Adrenal gland (tissue), 5 donors: ENCODE results near the gene ANXA1.

Experiments used
- POLR2A ChIP-seq, 2 donors: fragments of 450-650 bp; IDR thresholded peaks; one replicate each; pipeline ENCODE4 v1.6.1; 2017; ENCODE audit warnings: antibody characterized with exemption in 2 of 2, mild to moderate bottlenecking in 2 of 2, moderate library complexity in 1 of 2
- TF ChIP-seq, protein P1 (sequence below), 6 experiments: fragments of 450-650 bp in 4 of 6; fragments of 200-600 bp in 2 of 6; sonication (generic) in 1 of 6; IDR thresholded peaks; 1 replicate in 5 of 6; 2 replicates in 1 of 6; pipeline versions ENCODE4 v1.5.1 to v1.8.0; 2016 to 2021; ENCODE audit warnings: antibody characterized with exemption in 6 of 6, mild to moderate bottlenecking in 2 of 6, moderate library complexity in 1 of 6
- donor health status: DM: no; HTN: no; CAD: no.

DNA sequence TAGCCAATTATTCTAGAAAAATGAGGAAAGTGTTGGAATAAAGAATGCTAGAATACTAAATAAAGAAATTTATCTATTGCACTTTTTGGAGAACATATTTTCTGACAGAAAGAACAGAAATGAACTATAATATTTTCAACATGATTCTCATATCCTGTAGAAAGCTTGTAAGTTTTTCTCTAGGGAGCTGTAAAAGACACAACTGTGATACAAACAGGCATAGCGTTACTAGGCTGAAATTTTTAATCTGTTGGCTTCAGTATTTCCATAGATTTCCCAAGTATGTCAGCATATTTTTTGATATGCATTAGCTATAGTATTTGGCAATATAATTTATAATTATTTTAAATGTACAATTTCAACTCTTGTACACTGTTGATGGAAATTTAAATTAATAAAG lies 31.3 kb downstream of the ANXA1 start:
- TF ChIP-seq POLR2A (IDR thresholded peaks at IDR 0.05), result no peak
- TF ChIP-seq, protein P1, sequence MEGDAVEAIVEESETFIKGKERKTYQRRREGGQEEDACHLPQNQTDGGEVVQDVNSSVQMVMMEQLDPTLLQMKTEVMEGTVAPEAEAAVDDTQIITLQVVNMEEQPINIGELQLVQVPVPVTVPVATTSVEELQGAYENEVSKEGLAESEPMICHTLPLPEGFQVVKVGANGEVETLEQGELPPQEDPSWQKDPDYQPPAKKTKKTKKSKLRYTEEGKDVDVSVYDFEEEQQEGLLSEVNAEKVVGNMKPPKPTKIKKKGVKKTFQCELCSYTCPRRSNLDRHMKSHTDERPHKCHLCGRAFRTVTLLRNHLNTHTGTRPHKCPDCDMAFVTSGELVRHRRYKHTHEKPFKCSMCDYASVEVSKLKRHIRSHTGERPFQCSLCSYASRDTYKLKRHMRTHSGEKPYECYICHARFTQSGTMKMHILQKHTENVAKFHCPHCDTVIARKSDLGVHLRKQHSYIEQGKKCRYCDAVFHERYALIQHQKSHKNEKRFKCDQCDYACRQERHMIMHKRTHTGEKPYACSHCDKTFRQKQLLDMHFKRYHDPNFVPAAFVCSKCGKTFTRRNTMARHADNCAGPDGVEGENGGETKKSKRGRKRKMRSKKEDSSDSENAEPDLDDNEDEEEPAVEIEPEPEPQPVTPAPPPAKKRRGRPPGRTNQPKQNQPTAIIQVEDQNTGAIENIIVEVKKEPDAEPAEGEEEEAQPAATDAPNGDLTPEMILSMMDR (IDR thresholded peaks at IDR 0.05), result no peak
